ENCODE results near the gene CLEC7A. TPM values are rescaled to one million over a fixed set of nuclear protein-coding genes. Genes with fewer than 3 reads are reported as not detected.

Gene CLEC7A
- polyA plus RNA-seq, 3 donors = 235 to 809 (median 304) TPM

GRCh38 chr12:10147714-10148403 lies 17.9 kb upstream of the CLEC7A start:
- Mint-ChIP-seq H3K4me3 (no peak overlapping the region), H3K36me3 (no peaks in the 10 kb centered on the region), H3K9me3 (peaks cover 0 to 2% (median 0%) of the 10 kb centered on the region in 7 donors), H3K4me1 (peaks cover 7% of the 10 kb centered on the region), H3K27me3 (ENCODE audit: low read depth in 3 of 3) (peaks cover 0 to 5% (median 4%) of the 10 kb centered on the region in 3 donors), H3K27ac (no peak overlapping the region)
- Histone ChIP-seq H4K20me1 (ENCODE audit: insufficient read depth, low read length) (no peaks in the 10 kb centered on the region), H3K79me2 (ENCODE audit: insufficient read depth, low read length) (no peaks in the 10 kb centered on the region), H3K36me3 (replicated peaks in 1 of 2; ENCODE audit: control insufficient read depth in 1 of 2, insufficient read depth in 2 of 2, low read length in 2 of 2) (no peaks in the 10 kb centered on the region), H3K9me3 (replicated peaks in 1 of 2; ENCODE audit: control insufficient read depth in 1 of 2, insufficient read depth in 1 of 2, low read length in 2 of 2) (no peaks in the 10 kb centered on the region), H3K27ac (ENCODE audit: low read depth in 1 of 2, low read length in 2 of 2) (no peak overlapping the region), H3K4me2 (replicated peaks; ENCODE audit: extremely low read depth, low read length, poor library complexity, severe bottlenecking) (no peak overlapping the region), H2AFZ (ENCODE audit: insufficient read depth, low read depth, low read length, poor library complexity, severe bottlenecking) (no peak overlapping the region), H3K9ac (ENCODE audit: insufficient read depth, low read length, poor library complexity, severe bottlenecking) (no peak overlapping the region), H3K4me1 (ENCODE audit: control insufficient read depth in 1 of 2, insufficient read depth in 2 of 2, low read length in 2 of 2) (peaks cover 3 to 4% of the 10 kb centered on the region in 2 donors), H3K4me3 (replicated peaks in 1 of 3; ENCODE audit: low read depth in 2 of 3, low read length in 3 of 3) (no peak overlapping the region), H3K27me3 (ENCODE audit: control insufficient read depth in 2 of 2, insufficient read depth in 2 of 2, low read length in 2 of 2) (no peaks in the 10 kb centered on the region)
- intact Hi-C loops (cut with micrococcal nuclease) = loop anchor here in 1 of 2 donors (10.0 kb wide), 1 partner anchor 333 kb away; no protein-coding TSS in a partner anchor
- DNase-seq = no peak
- no peak for TF ChIP-seq CTCF (IDR thresholded peaks at IDR 0.05)
- no CpG with 5 or more reads among the region's 5 CpGs for WGBS (ENCODE audit: insufficient coverage)

- WGBS (ENCODE audit: insufficient coverage) = 0% methylated on average over 1 of the region's 1 CpG
Measured at GRCh38 chr12:10142976-10143589, 13.1 kb upstream of the CLEC7A start.

More at GRCh38 chr12:10142976-10143589, 13.1 kb upstream of the CLEC7A start:
- Histone ChIP-seq H4K20me1 (ENCODE audit: insufficient read depth, low read length) (no peaks in the 10 kb centered on the region), H3K4me1 (ENCODE audit: control insufficient read depth in 1 of 2, insufficient read depth in 2 of 2, low read length in 2 of 2) (peaks cover 6 to 7% of the 10 kb centered on the region in 2 donors), H3K4me2 (replicated peaks; ENCODE audit: extremely low read depth, low read length, poor library complexity, severe bottlenecking) (no peak overlapping the region), H3K79me2 (ENCODE audit: insufficient read depth, low read length) (no peaks in the 10 kb centered on the region), H3K36me3 (replicated peaks in 1 of 2; ENCODE audit: control insufficient read depth in 1 of 2, insufficient read depth in 2 of 2, low read length in 2 of 2) (no peaks in the 10 kb centered on the region), H3K27me3 (ENCODE audit: control insufficient read depth in 2 of 2, insufficient read depth in 2 of 2, low read length in 2 of 2) (no peaks in the 10 kb centered on the region), H2AFZ (ENCODE audit: insufficient read depth, low read depth, low read length, poor library complexity, severe bottlenecking) (no peak overlapping the region), H3K9me3 (replicated peaks in 1 of 2; ENCODE audit: control insufficient read depth in 1 of 2, insufficient read depth in 1 of 2, low read length in 2 of 2) (no peaks in the 10 kb centered on the region), H3K27ac (ENCODE audit: low read depth in 1 of 2, low read length in 2 of 2) (no peak overlapping the region), H3K9ac (ENCODE audit: insufficient read depth, low read length, poor library complexity, severe bottlenecking) (no peak overlapping the region), H3K4me3 (replicated peaks in 1 of 3; ENCODE audit: low read depth in 2 of 3, low read length in 3 of 3) (no peak overlapping the region)
- intact Hi-C loops (cut with micrococcal nuclease) = loop anchor here (5.0 to 10.0 kb wide), 2 partner anchors 328 to 396 kb away; no protein-coding TSS in a partner anchor
- TF ChIP-seq CTCF (IDR thresholded peaks at IDR 0.05) = no peak
- Mint-ChIP-seq H3K9me3 (no peaks in the 10 kb centered on the region), H3K4me3 (no peak overlapping the region), H3K4me1 (peaks cover 5% of the 10 kb centered on the region), H3K27ac (no peak overlapping the region), H3K36me3 (no peaks in the 10 kb centered on the region), H3K27me3 (ENCODE audit: low read depth in 3 of 3) (peaks cover 0 to 5% (median 4%) of the 10 kb centered on the region in 3 donors)
- no peak for DNase-seq
